BJ (cell line): ENCODE results near the gene ZNF860. TPM values are rescaled to one million over a fixed set of nuclear protein-coding genes. Genes with fewer than 3 reads are reported as not detected.

Experiments
- CTCF ChIA-PET: fragments of 350-600 bp; formaldehyde crosslinking; extraction: SDS; loops from one replicate; lab custom pipeline; 2021; ENCODE audit warnings: antibody characterized with exemption, inconsistent platforms; lab: Yijun Ruan, JAX
- POLR2A ChIA-PET: fragments of 300-600 bp; sonication (Branson Sonifier 250); formaldehyde crosslinking; extraction: SDS; loops from one replicate; lab custom pipeline; 2021; ENCODE audit warnings: antibody characterized with exemption; lab: Charles Lee
- DNase-seq: peaks from one replicate; pipeline ENCODE4 v3.0.0-alpha.2; 2011; ENCODE audit warnings: low read depth
- H3K27me3 ChIP-seq: 2 replicates; pipeline ENCODE4 v1.6.0; 2011; ENCODE audit warnings: low read length; ENCODE audit not compliant: control insufficient read depth, insufficient read depth
- H3K36me3 ChIP-seq: 2 replicates; pipeline ENCODE4 v1.5.1; 2011; ENCODE audit warnings: low read length; ENCODE audit not compliant: control insufficient read depth, insufficient read depth
- H3K4me3 ChIP-seq: 2 replicates; pipeline ENCODE4 v1.5.1; 2011; ENCODE audit warnings: low read depth, mild to moderate bottlenecking, control low read depth, low read length
- polyA plus RNA-seq: library from polyadenylated mRNA; depleted of rRNA; stranded (reverse); fragments of >200 nt; gene quantifications from 2 replicates; pipeline ENCODE4 v1.2.3, GENCODE V29; 2011
- TF ChIP-seq, protein P1 (sequence below): IDR thresholded peaks from 2 replicates; pipeline ENCODE4 v1.5.1; 2011; ENCODE audit warnings: low read depth, mild to moderate bottlenecking, control low read depth, inconsistent platforms, low read length, moderate library complexity; ENCODE audit not compliant: insufficient read depth

The ZNF860 gene
- polyA plus RNA-seq, 1 experiment = 0.32 TPM

DNA sequence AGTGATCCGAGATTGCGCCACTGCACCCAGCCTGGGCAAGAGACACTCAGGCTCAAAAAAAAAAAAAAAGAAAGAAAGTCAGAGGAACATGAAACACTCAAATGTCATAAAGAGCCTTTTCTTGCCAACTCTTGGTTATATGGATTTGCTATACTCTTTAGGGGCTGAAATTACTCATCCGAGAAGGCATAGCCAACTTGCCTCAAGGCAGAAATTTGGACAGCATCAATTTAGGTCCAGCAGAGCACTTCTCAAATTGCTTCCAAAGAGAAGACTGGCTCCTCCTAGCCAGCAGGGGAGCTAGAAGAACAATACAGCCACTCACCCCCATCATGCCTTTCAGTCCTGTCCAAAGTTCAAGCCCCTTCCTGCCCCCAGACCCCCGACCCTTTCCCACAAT, 44.3 kb upstream of the ZNF860 start:
- Histone ChIP-seq H3K4me3 (no peak overlapping the region), H3K27me3 (no peaks in the 10 kb centered on the region), H3K36me3 (no peaks in the 10 kb centered on the region)
- ChIA-PET POLR2A (no interaction called here), CTCF (no interaction called here)
- TF ChIP-seq, protein P1, sequence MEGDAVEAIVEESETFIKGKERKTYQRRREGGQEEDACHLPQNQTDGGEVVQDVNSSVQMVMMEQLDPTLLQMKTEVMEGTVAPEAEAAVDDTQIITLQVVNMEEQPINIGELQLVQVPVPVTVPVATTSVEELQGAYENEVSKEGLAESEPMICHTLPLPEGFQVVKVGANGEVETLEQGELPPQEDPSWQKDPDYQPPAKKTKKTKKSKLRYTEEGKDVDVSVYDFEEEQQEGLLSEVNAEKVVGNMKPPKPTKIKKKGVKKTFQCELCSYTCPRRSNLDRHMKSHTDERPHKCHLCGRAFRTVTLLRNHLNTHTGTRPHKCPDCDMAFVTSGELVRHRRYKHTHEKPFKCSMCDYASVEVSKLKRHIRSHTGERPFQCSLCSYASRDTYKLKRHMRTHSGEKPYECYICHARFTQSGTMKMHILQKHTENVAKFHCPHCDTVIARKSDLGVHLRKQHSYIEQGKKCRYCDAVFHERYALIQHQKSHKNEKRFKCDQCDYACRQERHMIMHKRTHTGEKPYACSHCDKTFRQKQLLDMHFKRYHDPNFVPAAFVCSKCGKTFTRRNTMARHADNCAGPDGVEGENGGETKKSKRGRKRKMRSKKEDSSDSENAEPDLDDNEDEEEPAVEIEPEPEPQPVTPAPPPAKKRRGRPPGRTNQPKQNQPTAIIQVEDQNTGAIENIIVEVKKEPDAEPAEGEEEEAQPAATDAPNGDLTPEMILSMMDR = no peak
- DNase-seq = no peak

- H3K36me3 ChIP-seq = no peaks in the 10 kb centered on the region
- ChIA-PET POLR2A (no interaction called here), CTCF (interaction anchor here (0.7 to 1.3 kb wide), 2 partner anchors 13 to 19 kb away, joined by 3 read pairs; no protein-coding TSS in a partner anchor)
- H3K27me3 ChIP-seq = no peaks in the 10 kb centered on the region
- TF ChIP-seq, protein P1 = no peak
- no peak overlapping the region for H3K4me3 ChIP-seq
- DNase-seq = no peak
Measured at GRCh38 chr3:31942446-31942845, 39.1 kb upstream of the ZNF860 start.

GRCh38 chr3:31943041-31943440, 38.5 kb upstream of the ZNF860 start:
- H3K36me3 ChIP-seq = no peaks in the 10 kb centered on the region
- TF ChIP-seq, protein P1 = no peak
- H3K4me3 ChIP-seq = no peak overlapping the region
- no peaks in the 10 kb centered on the region for H3K27me3 ChIP-seq
- no peak for DNase-seq
- CTCF ChIA-PET = no interaction called here
- POLR2A ChIA-PET = no interaction called here

DNA sequence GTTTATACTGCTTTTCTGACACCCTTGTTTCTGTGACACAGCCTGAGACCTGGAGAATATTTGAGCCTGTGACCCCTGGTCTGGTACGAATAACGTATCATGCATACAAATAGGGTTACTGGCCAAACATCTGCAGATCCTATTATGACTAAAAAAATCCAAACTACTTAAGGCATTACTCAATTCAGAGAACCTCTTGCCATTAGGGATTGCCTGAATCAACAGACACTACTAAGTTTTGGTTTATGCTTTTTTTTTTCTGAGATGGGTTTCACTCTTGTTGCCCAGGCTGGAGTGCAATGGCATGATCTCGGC, 35.9 kb upstream of the ZNF860 start:
- Histone ChIP-seq H3K4me3 (no peak overlapping the region), H3K27me3 (no peaks in the 10 kb centered on the region), H3K36me3 (no peaks in the 10 kb centered on the region)
- ChIA-PET CTCF (no interaction called here), POLR2A (no interaction called here)
- DNase-seq = no peak
- TF ChIP-seq, protein P1 = no peak

GRCh38 chr3:31946484-31947081, 35.0 kb upstream of the ZNF860 start:
- H3K27me3 ChIP-seq = no peaks in the 10 kb centered on the region
- ChIA-PET CTCF (interaction anchor here (0.7 to 1.2 kb wide), 3 partner anchors 8 to 19 kb away, joined by 3 to 4 read pairs (median 3); no protein-coding TSS in a partner anchor), POLR2A (no interaction called here)
- H3K4me3 ChIP-seq = no peak overlapping the region
- no peaks in the 10 kb centered on the region for H3K36me3 ChIP-seq
- no peak for DNase-seq
- TF ChIP-seq, protein P1 = no peak
